Parathyroid adenoma (tissue), 2 donors: Measurements from ENCODE around the gene POLN.

Experiments
- H2AFZ ChIP-seq: fragments of 300-600 bp; sonication (generic); one replicate; pipeline ENCODE4 v1.7.0; 2017; ENCODE audit warnings: antibody characterized with exemption, mild to moderate bottlenecking
- H3K27ac ChIP-seq: fragments of 300-600 bp; sonication (generic); one replicate; pipeline ENCODE4 v1.7.0; 2017
- H3K27me3 ChIP-seq: fragments of 300-600 bp; sonication (generic); one replicate; pipeline ENCODE4 v1.7.0; 2017; ENCODE audit warnings: low read length; ENCODE audit not compliant: control insufficient read depth, insufficient read depth
- H3K36me3 ChIP-seq: fragments of 300-600 bp; sonication (generic); one replicate; pipeline ENCODE4 v1.7.0; 2017; ENCODE audit warnings: low read length; ENCODE audit not compliant: control insufficient read depth, insufficient read depth
- H3K4me1 ChIP-seq: fragments of 300-600 bp; sonication (generic); one replicate; pipeline ENCODE4 v1.7.0; 2017; ENCODE audit warnings: control low read depth
- H3K4me2 ChIP-seq: fragments of 300-600 bp; sonication (generic); one replicate; pipeline ENCODE4 v1.7.0; 2017; ENCODE audit warnings: low read length
- H3K4me3 ChIP-seq: fragments of 300-600 bp; sonication (generic); one replicate; pipeline ENCODE4 v1.7.0; 2017; ENCODE audit warnings: low read depth, low read length
- H3K79me2 ChIP-seq: fragments of 300-600 bp; sonication (generic); one replicate; pipeline ENCODE4 v1.7.0; 2017; ENCODE audit warnings: control low read depth
- H3K9ac ChIP-seq: fragments of 300-600 bp; sonication (generic); one replicate; pipeline ENCODE4 v1.7.0; 2017; ENCODE audit warnings: mild to moderate bottlenecking
- H3K9me3 ChIP-seq: fragments of 300-600 bp; sonication (generic); one replicate; pipeline ENCODE4 v1.7.0; 2017; ENCODE audit warnings: low read length; ENCODE audit not compliant: control insufficient read depth
- CTCF ChIP-seq: fragments of 300-600 bp; sonication (generic); IDR thresholded peaks from one replicate; pipeline ENCODE4 v1.7.0; 2017; ENCODE audit warnings: antibody characterized with exemption, mild to moderate bottlenecking
- donor health status: primary hyperparathyroidism.

Gene POLN

GRCh38 chr4:2094545-2094944 is 147.4 kb downstream of the POLN start:
- Histone ChIP-seq H3K79me2 (no peaks in the 10 kb centered on the region), H3K9ac (no peak overlapping the region), H3K27ac (no peak overlapping the region), H3K9me3 (no peaks in the 10 kb centered on the region), H3K4me2 (no peak overlapping the region), H3K27me3 (no peaks in the 10 kb centered on the region), H3K4me1 (no peaks in the 10 kb centered on the region), H2AFZ (no peak overlapping the region), H3K4me3 (no peak overlapping the region), H3K36me3 (no peaks in the 10 kb centered on the region)
- no peak for TF ChIP-seq CTCF

GRCh38 chr4:2093265-2093664 is 148.7 kb downstream of the POLN start:
- no peaks in the 10 kb centered on the region for H3K9me3 ChIP-seq
- no peaks in the 10 kb centered on the region for H3K27me3 ChIP-seq
- no peak for TF ChIP-seq CTCF
- H3K4me3 ChIP-seq = no peak overlapping the region
- H3K27ac ChIP-seq = no peak overlapping the region
- H3K79me2 ChIP-seq = no peaks in the 10 kb centered on the region
- no peaks in the 10 kb centered on the region for H3K36me3 ChIP-seq
- no peak overlapping the region for H2AFZ ChIP-seq
- H3K4me1 ChIP-seq = no peaks in the 10 kb centered on the region
- H3K4me2 ChIP-seq = no peak overlapping the region
- H3K9ac ChIP-seq = no peak overlapping the region

DNA sequence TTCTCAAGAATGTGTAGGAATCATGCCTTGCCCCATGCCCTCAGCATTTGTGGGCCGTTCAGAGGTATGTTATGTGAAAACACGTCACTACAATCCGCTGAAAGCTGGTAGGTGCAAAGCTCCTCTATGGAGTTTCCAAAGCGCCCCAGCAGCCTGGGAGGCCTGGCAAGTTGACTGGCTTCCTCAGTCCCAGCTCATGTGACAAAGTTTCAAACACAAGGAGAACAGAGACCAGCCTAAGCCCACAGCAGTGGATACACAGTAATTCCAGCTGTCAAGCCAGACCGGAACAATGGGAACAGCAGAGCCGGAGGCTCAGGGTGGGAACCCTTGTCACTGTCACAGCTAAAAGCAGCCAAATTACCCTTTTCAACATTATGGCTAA is 149.3 kb downstream of the POLN start:
- TF ChIP-seq CTCF = no peak
- Histone ChIP-seq H3K4me1 (no peaks in the 10 kb centered on the region), H3K4me3 (no peak overlapping the region), H3K4me2 (no peak overlapping the region), H3K36me3 (no peaks in the 10 kb centered on the region), H3K9me3 (no peaks in the 10 kb centered on the region), H3K27me3 (no peaks in the 10 kb centered on the region), H3K9ac (no peak overlapping the region), H3K27ac (no peak overlapping the region), H2AFZ (no peak overlapping the region), H3K79me2 (no peaks in the 10 kb centered on the region)

DNA sequence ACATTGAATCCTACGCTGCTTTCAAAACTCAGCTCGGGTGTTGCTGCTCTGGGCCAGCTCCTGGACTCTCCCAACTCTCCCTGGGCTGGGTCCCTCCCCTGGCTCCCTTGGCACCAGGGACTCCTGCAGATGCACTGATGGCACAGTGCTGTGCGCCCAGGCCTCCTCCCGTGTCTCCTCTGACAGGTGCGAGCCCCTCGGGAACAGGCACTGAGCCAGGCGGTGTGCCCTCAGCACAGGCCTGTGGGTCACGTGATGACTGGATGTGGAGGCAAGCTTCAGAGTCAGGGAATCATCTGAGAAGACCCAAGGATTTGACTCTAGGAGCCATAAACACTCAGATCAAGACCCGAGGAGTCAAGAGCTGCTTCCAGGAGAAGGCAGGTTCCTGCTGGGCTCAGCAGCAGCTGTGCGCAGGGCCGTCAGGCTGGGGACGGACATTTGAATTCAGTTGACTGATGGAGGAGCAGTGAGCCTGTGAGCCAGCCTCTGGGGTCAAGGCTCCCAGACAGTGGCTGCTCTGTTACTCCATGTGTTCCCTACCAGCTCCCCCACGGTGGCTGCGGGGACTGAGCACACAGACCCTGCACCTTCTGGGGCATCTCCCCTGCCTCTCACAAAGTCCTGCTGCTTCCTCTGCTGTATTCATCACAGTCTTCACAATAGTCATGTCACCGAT is 149.8 kb downstream of the POLN start:
- no peaks in the 10 kb centered on the region for H3K36me3 ChIP-seq
- no peaks in the 10 kb centered on the region for H3K4me1 ChIP-seq
- H3K9ac ChIP-seq = no peak overlapping the region
- no peak overlapping the region for H2AFZ ChIP-seq
- H3K9me3 ChIP-seq = no peaks in the 10 kb centered on the region
- no peak for TF ChIP-seq CTCF
- H3K4me2 ChIP-seq = no peak overlapping the region
- H3K4me3 ChIP-seq = no peak overlapping the region
- no peaks in the 10 kb centered on the region for H3K79me2 ChIP-seq
- no peaks in the 10 kb centered on the region for H3K27me3 ChIP-seq
- H3K27ac ChIP-seq = no peak overlapping the region

DNA sequence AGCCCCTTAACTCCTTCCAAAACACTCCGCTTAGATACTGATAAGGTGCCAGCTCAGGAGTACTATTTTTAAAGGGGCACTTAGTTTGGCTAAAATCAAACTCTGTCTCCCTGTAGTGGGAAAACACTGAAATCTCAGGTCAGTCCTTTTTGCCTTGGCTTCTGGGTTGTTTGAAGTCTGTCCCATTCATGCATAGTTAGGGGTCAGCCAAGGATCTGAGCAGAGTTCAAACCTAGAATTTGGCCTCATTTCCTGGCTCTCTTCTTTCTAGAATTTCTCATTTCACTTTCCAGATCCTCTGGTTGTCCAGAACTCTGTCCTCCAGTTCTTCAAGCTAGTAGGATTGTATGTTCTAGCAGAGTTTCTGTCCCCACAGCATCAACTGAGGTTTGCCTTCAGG is 151.3 kb downstream of the POLN start:
- Histone ChIP-seq H3K9me3 (no peaks in the 10 kb centered on the region), H3K27ac (no peak overlapping the region), H3K79me2 (no peaks in the 10 kb centered on the region), H3K27me3 (no peaks in the 10 kb centered on the region), H3K9ac (no peak overlapping the region), H3K4me3 (no peak overlapping the region), H2AFZ (no peak overlapping the region), H3K36me3 (no peaks in the 10 kb centered on the region), H3K4me1 (no peaks in the 10 kb centered on the region), H3K4me2 (no peak overlapping the region)
- no peak for TF ChIP-seq CTCF
